CD4-positive, alpha-beta T cell treated with Interferon alpha-2 for 1 hour (primary cell): ENCODE measurements around the gene LBHD1.

Experiments used
- DNase-seq, 2 donors: peaks; one replicate each; pipeline ENCODE4 v3.0.0-alpha.2; 2020 to 2022

Gene LBHD1

DNA sequence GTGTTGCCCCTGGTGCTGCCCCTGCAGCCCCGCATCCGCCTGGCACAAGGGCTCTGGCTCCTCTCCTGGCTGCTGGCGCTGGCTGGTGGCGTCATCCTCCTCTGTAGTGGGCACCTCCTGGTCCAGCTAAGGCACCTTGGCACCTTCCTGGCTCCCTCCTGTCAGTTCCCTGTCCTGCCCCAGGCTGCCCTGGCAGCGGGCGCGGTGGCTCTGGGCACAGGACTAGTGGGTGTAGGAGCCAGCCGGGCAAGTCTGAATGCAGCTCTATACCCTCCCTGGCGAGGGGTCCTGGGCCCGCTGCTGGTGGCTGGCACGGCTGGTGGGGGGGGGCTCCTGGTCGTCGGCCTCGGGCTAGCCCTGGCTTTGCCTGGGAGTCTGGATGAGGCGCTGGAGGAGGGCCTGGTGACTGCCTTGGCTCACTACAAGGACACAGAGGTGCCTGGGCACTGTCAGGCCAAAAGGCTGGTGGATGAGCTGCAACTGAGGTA, 58.7 kb downstream of the LBHD1 start:
- DNase-seq = no peak
